ENCODE results near the gene ROBO1.

Gene ROBO1

DNA sequence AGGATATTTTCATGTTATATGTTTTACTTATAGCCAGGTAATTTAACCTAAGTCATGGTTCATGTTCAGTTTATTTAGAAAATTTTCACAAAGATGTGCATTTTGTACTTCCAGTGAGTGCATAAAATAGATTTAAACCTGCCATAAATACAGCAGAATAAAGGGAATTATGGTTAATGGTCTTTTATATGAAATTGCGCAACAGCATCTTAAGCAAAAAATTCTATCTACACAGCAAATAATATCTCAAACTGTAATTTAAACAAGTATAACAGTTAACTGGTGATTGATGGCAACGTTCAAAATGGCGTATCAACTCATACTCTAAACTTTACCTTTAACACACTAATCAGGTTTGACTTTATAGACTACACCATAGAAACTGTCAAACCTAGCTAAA, 97.6 kb downstream of the ROBO1 start:
- DNase-seq (ENCODE audit: low read depth): no peak

DNA sequence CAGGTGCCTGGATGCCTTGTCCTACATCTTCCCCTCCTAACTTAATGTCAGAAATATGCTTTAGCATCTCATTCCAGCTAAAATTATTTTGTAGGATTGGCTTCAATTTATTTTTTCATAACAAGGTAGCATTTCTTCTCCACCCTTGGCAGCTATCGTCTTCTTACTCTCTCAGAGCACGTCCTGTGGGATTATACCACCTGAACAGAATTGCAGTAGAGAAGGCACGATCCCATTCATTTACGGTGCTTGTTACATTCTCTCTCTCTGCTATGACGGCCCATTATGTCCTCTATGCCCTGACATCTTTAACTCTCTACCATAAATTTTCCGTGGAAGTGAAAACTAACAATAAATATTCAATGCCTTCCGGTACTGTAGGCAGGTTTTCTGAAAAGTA, 103.3 kb downstream of the ROBO1 start:
- DNase-seq (ENCODE audit: low read depth): no peak

DNA sequence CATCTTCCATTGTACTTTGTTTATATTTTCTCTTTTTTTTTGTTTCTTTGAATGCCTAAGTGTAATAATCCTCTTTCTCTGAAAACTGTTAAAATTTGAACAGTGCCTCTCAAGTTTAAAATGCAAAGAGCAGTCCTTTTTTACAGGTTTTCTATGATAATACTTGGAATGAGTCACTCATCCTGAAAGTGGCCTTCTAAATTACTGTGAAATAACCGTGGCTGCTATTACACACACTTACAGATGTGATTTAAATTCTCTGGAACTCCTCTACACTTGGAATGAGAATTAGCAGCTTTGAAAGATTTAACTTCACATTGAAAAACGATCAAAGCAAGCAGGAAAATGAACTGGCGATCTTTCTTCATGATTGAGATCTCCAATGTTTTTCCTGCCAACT, 105.9 kb downstream of the ROBO1 start:
- no peak for DNase-seq (ENCODE audit: low read depth)

DNA sequence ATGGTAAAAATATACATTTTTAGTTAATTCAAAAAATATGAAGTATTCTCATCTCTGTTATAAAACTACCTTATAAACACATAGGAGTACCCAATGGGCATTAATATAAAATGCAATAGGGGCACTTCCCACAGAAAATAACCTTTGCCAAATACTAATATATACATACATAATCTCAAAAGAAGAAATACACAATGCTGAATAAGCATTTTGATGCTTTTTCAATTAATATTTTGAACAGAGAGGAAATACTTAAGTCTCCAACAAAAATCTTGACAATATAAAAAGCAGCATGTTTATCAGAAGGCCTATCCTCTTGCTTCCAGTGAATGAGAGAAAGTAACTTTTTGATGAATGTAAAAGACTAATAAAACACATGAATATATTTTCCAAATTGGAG, 110.7 kb downstream of the ROBO1 start:
- no peak for DNase-seq (ENCODE audit: low read depth)

DNA sequence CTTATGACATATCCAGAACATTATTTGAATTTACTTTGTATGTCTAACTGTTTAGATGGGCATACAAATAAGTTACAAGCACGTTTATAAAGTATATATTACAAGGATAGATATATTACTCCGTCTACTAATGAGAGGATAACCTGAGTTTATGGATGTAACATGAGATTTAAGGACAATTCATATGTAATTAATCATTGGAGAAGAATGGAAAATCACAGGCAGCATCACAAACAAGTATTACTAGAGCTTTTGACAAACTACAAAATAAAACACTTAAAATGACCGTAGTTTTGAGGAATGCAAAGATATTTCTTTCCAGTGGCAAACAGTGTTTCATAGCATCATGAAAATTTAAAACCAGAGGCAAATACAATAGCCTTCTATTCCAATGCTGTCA, 113.8 kb downstream of the ROBO1 start:
- no peak for DNase-seq (ENCODE audit: low read depth)

DNA sequence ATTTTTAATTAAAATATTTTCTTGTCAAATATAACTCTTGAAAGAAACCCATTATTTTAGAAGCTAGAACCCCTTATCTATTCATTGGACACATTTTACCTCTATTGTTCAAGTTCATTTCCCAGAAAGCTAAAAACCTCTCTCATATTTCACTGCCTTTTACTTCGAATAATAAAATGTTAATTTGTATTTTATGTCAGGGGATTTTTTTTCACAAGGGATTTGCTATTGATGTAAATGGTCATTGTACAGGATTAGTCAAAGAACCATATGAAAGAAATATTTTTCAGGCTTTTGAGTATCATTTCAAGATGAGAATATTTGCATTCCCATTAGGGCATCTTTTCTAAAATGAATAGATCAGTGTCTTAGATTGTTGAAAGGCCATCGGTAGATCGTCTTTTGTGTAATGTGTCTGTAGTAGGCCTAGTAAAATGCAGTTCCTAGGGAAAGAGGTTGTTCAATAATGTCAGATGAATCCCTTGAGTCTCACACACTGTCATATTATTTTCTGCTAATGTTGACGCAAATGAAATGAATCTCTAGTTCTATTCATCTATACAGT, 114.5 kb downstream of the ROBO1 start:
- no peak for DNase-seq (ENCODE audit: low read depth)

DNA sequence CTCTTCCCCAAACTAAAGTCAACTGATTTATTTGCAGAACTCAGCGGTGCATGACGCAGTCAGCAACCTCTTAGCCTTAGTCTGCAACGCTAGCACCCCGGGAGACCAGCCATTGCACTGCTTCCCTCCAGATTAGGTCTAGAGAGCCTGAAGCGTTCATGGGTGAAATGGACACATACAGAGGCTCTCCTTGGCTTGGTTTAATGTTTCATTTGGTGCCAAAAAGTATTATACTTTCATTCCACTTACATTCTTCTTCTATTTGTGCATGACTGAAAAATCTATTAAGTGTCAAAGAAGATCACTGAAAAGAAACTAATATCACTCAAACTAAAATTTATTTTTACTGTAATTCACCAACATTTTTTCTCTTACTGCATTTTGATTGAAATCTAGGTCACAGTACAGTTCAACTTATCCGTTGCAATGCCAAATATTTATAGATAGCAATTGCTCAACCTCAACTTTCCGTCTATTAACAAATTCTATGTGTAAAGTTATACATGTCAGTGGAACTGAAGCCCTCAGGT, 116.2 kb downstream of the ROBO1 start:
- no peak for DNase-seq (ENCODE audit: low read depth)

DNA sequence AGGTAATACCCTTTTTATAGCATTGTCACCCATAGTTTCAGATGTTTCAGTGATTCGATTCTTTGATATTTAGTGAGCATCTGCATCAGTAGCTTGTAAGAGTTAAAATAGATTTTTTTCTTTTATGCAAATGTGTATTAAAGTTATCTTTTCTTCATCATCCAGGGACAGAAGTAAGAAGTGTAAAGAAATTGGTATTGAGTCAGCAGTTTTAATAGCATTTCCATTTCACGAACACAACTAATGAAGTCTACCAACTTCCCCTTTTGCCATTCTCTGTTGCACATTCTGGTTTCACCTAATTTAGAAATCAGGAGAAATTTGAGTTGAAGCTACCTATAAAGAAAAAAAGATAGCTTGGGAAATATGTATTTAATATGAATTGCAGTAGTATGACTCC, 127.9 kb downstream of the ROBO1 start:
- no peak for DNase-seq (ENCODE audit: low read depth)

DNA sequence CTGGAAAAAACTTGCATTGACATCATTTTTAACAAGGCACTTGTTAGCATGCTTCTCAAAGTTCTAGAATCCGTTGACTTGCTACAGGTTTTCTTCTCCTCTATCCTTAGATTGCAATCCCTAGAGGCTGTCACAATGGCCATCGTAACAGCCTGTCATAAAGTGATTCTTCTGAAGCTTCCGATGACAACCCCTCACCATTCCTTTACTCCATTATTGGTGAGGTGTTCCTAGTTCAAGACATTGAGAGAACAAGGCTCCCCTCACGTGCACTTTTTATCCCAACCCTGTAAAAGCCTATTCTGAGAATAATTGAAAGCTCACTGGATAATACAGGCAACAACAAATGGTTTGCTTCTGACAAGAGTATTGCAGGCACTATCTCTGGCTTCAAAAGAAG, 131.4 kb downstream of the ROBO1 start:
- no peak for DNase-seq (ENCODE audit: low read depth)

DNA sequence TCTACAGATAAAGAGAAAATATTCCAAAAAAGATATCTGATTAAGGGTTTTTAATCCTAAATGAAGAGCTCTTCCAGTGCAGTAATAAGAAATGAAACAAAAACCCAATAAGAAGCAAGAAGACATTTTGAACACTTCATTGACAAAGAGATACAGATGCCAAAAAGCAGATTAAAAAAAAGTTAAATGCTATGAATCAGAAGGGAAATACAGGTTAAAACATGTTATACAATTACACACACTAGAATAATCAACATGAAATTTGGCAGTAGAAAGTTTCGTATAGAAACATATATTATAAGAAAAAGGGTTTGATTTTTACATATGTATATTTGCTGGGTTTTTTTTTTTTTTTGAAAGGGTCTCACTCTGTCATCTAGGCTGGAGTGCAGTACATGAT, 135.0 kb downstream of the ROBO1 start:
- DNase-seq (ENCODE audit: low read depth): no peak

DNA sequence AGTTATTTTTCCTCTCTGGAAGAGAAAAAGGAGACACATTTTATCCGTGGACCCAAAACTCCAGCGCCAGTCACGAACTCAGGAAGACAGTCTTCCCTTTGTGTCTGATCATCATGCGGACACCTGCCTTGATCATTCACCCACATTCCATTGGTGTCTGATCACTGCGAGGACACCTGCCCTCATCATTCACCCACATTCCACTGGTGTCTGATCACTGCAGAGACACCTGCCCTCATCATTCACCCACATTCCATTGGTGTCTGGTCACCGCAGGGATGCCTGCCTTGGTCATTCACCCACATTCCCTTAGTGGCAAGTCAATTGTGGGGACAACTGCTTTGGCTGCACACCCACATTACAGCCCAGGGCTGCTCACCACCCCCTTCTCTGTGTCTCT, 148.9 kb downstream of the ROBO1 start:
- no peak for DNase-seq (ENCODE audit: low read depth)

DNA sequence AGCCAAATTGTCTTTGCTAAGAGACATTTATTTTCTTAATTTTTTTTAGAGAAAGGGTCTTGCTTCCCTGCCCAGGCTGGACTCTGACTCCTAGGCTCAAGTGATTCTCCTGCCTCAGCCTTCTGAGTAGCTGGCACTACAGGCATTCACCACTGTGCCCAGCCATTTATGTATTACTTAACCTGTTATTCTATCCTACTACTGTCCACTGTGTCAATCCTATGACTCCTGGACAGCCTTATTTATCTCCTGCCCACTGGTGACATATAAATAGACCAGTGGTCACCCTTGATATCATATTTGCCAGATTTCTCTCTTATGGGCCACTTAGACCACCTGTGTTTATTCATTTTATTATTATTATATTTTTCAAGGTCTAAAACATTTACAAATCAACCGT, 161.4 kb downstream of the ROBO1 start:
- no peak for DNase-seq (ENCODE audit: low read depth)

DNA sequence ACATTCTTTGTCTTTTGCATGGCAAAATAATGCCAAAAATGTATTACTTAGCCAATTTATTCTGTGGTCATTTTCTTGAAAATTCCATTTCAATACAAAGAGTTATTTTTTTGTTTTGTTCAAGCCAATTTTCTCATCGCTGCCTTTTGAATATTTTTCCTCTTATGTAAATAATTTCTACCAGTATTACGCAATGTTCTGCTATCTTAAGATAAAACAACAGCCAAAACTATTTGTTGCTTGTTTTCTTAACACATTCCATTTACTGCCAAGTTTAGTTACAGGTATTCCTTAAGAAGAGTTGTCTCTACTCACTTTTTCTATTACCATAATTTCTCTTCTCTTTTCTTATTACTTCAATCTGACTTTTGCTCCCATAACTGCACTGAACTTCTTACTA, 163.1 kb downstream of the ROBO1 start:
- DNase-seq (ENCODE audit: low read depth): no peak

DNA sequence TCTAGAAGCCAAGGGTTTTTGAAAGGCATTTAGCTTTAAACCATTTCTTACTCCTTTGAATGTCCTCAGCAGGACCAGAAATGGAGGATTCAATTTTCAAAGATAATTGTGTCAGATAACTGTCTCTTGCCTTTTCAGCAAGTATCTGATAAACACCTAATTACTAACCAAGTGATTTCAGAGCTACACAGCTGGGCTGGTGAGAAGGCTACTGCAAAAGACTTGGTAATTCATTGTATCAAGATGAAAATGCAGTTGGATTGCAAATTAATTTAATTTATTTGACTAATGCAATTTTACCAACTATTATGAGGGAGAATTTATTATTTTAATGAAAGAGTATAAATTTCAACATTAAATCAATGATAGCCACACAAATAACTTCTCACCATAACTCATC, 165.4 kb downstream of the ROBO1 start:
- no peak for DNase-seq (ENCODE audit: low read depth)

DNA sequence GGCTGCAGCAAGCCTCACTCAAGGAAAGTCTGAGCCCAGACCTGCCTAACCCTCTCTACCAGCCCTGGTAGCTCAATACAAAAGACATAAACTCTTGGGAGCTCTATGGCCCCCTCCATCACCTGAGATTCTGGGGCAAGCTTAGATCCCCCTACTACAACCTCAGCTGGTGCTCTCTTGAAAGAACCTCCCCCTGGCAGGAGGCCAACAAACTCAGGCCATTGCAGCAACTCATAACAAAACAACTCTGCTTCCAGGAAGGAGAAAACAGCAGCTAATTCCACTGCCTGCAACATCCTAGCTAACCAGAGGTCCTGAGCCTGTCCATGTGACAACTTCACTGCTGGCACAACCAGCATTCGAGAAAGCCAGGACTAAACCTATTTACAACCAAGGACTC, 169.2 kb downstream of the ROBO1 start:
- no peak for DNase-seq (ENCODE audit: low read depth)

DNA sequence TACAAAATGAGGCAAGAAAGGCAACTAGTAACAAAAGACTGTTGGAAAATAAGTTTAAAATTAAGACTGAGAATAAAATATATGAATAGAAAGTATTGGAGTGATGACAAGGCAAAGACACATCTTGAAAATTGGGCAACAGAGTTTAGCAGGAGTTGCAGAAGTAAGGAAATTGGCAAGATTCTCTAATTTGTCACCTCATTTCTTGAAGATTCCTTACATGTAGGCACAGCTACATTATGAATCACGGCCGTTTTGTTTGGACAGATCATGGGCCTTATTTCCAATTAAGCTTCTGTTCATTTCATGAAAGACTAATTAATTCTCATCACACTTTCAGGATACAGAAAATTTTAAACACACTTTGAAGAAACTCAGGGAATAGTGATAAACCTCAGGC, 170.1 kb downstream of the ROBO1 start:
- no peak for DNase-seq (ENCODE audit: low read depth)

DNA sequence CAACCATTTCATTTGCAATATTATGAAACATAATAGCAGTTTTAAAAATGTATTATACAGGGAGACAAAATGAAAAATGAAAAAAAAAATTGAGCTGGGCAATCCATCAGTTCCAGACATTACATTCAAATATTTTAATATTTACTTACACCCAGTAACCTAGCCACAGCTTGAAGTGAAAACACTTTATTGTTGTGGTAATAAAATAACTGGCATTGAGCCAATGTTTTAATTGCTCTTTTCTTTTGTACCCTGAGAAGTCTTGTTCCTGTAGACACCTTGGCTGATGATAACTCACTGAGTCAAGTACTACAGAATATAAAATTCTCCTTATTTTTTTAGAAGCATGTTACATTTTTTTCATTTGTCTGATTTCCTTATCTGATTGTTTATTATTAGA, 180.6 kb downstream of the ROBO1 start:
- DNase-seq (ENCODE audit: low read depth): no peak

DNA sequence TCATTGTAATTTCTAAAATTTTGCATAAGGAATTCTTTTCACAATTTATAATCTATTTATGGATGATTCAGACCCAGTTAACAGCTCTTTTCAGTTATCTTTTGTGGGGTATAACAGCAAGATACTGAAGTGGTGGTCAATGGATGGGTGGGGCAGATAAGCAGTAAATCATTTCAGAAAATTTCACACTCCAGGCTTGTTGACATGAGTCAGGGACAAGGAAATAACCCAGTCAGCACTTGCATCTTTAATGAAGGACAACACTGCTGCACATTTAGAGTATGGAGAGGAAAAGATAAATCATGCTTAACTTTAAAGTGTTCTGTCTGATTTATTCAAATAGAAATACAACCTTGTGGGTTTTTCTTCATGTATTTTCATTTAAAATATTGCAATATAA, 181.6 kb downstream of the ROBO1 start:
- DNase-seq (ENCODE audit: low read depth): no peak

DNA sequence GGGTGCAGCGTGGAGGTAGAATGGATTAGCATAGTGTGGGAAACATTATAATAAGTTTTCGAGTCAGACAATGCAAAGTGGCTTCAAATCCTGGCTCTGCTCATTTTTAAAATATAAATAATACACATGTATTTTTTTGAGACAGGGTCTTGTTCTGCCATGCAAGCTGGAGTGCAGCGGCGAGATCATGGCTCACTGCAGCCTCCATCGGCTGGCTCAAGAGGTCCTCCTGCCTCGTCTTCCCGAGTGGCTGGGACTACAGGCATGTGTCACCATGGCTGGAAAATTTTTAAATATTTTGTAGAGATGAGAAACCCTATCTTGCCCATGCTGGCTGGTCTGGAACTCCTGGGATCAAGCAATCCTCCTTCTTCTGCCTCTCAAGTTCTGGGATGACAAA, 194.9 kb downstream of the ROBO1 start:
- DNase-seq (ENCODE audit: low read depth): no peak

DNA sequence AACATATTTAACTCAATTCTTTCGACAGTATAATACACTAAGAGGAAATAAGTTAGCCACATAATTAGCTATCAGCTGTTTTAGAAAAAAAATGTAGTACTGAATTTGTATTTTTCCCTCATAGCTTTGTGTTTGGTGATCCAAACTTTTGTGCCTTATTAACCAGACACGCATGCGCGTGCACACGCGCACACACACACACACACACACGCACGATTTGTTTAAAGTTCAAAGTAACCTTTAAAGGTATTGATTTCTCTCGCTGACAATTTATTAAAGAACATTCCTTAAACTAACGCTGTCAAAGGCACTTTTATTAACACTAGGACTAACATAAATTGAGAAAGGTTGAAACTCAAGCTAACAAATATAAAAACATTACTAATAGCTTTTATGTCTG, 198.9 kb downstream of the ROBO1 start:
- DNase-seq (ENCODE audit: low read depth): no peak

DNA sequence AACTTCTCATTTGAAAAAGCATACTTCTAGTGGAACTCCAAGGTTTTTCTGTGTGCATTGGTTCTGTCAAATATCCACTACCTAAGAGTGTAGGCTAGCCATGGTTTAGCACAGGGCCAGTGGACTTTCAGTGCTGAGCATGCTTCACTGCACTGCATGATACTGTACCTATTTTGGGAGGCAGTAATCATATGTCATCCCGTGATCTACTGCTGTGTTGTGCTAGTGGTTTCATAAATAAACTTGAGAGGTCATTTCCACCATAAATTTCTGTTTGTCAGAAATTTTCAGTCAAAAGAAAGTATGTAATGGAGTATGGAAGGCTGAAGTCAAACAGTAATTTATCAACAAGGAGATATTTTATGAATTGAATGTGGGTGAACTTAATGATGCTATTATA, 203.6 kb downstream of the ROBO1 start:
- DNase-seq (ENCODE audit: low read depth): no peak

DNA sequence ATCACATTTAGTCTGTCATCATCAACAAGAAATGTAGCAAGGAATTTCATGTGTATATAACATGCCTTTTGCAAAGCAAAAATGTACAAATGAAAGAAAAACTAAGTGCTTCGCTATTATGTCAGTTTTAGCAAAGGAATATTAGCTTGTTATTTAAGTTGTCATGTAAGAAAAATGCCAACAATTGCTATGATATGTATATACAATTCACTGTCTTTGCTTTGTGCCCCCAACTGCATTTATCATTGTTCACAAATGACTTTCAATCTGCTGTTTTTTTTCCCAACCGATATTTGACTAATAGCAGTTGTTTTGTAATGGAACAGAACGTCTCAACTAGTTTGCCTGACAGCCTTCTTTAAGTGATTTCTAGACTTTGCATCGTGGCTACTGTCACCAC, 207.1 kb downstream of the ROBO1 start:
- DNase-seq (ENCODE audit: low read depth): no peak

DNA sequence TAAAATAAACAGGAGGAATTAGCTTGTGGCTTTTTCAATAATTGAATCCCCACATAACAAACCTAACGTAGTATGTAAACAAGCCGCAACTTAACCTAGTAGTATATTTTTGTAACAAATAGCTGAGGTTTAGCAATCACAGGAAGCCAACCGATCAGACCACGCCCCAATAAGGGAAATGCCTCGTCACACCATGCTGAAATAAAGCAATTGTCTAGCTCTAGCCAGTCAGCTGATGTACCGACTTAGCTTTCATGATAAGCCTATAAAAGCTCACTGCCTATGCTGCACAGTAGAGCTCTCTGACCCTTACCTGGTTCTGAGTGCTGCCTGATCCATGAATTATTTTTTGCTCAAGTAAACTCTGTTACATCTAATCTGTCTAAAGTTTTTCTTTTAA, 208.9 kb downstream of the ROBO1 start:
- DNase-seq (ENCODE audit: low read depth): no peak

DNA sequence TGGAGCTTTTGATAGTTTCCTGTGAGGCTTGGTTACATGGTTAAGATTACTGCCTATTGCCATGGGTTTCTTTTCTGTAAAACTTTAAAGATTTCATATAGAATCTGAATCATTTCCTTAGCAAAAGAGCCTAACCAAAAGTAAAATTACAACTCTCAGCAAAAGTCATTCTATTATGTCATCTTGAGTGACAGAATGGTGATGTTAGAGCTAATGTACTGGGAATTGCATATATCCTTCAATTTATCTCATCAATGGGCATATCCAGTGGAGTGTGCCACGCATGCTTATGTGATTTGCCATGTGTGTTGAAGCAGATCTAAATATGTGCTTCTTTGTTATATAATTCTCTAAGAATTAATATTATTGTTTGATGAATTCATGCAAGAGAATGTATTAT, 212.1 kb downstream of the ROBO1 start:
- no peak for DNase-seq (ENCODE audit: low read depth)

DNA sequence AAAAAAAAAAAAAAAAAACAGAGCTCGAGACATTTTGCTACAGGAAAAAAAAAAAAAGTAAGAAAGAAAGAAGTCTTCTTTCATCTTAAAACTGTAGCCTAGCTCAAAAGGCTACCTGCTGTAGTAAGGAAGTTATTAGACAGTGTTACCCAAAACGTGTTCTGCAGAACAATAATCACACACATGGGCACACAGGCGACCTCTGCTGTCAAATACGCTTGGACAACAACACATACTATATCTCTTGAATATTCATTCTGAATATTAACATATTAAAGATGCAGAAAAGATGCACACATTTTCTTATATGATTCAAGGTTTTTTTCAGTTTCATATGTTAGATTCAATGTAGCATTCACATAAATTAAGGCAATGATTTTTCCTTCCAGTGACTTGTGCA, 215.8 kb downstream of the ROBO1 start:
- DNase-seq (ENCODE audit: low read depth): no peak
